Type B pancreatic cell (in vitro differentiated cells): ENCODE data around the gene EIF4H. TPM values are rescaled to one million over a fixed set of nuclear protein-coding genes. Genes with fewer than 3 reads are reported as not detected.

Experiments
- DNase-seq: peaks from one replicate; pipeline ENCODE4 v3.0.0; 2021; ENCODE audit warnings: mixed read lengths; ENCODE audit not compliant: unreplicated experiment; ENCODE audit errors: extremely low spot score
- H3K27ac Mint-ChIP-seq: 2 replicates; pipeline ENCODE4 v1.8.0; 2021; ENCODE audit warnings: mild to moderate bottlenecking, mixed read lengths
- H3K27me3 Mint-ChIP-seq: 2 replicates; pipeline ENCODE4 v1.8.0; 2021; ENCODE audit warnings: mixed read lengths
- H3K36me3 Mint-ChIP-seq: 2 replicates; pipeline ENCODE4 v1.8.0; 2021; ENCODE audit warnings: mixed read lengths
- H3K4me1 Mint-ChIP-seq: one replicate; pipeline ENCODE4 v1.8.0; 2021; ENCODE audit warnings: mixed read lengths; ENCODE audit not compliant: unreplicated experiment
- H3K4me3 Mint-ChIP-seq: 2 replicates; pipeline ENCODE4 v1.8.0; 2021; ENCODE audit warnings: mild to moderate bottlenecking, mixed read lengths
- H3K9me3 Mint-ChIP-seq: 2 replicates; pipeline ENCODE4 v1.8.0; 2021; ENCODE audit warnings: mixed read lengths
- total RNA-seq: library from RNA; stranded (reverse); gene quantifications from 2 replicates; pipeline ENCODE4 v1.2.1, GENCODE V29; 2021; ENCODE audit warnings: low replicate concordance
- TF ChIP-seq, protein P1 (sequence below): fragments of 200-600 bp; sonication (generic); conservative IDR thresholded peaks from 2 replicates; pipeline ENCODE4 v1.5.0; 2021; ENCODE audit warnings: antibody characterized with exemption, mild to moderate bottlenecking

Gene EIF4H
- total RNA-seq, 1 donor from 2014 or later, result 251 TPM

DNA sequence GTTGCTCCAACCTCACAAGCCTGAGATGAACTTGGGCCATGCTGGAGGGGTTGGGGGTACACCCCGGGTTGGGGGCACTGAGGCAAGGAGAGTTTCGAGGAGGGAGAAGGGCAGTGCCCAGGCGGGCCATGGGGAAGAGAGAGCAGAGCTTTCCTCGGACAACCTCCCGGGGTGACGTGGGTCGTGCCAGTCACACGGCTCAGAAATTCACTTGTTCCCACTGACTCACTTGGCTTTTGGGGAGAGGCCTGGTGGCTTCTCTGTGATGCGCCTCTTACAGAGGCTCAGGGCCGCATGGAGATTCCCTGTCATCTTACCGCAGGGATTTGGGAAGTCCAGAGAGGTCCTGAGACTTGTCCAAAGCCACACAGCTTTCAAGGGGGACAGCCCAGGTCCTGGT, 38.5 kb downstream of the EIF4H start:
- no peak overlapping the region for H3K4me3 Mint-ChIP-seq
- TF ChIP-seq, protein P1, sequence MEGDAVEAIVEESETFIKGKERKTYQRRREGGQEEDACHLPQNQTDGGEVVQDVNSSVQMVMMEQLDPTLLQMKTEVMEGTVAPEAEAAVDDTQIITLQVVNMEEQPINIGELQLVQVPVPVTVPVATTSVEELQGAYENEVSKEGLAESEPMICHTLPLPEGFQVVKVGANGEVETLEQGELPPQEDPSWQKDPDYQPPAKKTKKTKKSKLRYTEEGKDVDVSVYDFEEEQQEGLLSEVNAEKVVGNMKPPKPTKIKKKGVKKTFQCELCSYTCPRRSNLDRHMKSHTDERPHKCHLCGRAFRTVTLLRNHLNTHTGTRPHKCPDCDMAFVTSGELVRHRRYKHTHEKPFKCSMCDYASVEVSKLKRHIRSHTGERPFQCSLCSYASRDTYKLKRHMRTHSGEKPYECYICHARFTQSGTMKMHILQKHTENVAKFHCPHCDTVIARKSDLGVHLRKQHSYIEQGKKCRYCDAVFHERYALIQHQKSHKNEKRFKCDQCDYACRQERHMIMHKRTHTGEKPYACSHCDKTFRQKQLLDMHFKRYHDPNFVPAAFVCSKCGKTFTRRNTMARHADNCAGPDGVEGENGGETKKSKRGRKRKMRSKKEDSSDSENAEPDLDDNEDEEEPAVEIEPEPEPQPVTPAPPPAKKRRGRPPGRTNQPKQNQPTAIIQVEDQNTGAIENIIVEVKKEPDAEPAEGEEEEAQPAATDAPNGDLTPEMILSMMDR, result no peak
- H3K27ac Mint-ChIP-seq, result no peak overlapping the region
- no peaks in the 10 kb centered on the region for H3K9me3 Mint-ChIP-seq
- no peaks in the 10 kb centered on the region for H3K27me3 Mint-ChIP-seq
- H3K36me3 Mint-ChIP-seq, result no peaks in the 10 kb centered on the region
- no peak for DNase-seq
- no peaks in the 10 kb centered on the region for H3K4me1 Mint-ChIP-seq

DNA sequence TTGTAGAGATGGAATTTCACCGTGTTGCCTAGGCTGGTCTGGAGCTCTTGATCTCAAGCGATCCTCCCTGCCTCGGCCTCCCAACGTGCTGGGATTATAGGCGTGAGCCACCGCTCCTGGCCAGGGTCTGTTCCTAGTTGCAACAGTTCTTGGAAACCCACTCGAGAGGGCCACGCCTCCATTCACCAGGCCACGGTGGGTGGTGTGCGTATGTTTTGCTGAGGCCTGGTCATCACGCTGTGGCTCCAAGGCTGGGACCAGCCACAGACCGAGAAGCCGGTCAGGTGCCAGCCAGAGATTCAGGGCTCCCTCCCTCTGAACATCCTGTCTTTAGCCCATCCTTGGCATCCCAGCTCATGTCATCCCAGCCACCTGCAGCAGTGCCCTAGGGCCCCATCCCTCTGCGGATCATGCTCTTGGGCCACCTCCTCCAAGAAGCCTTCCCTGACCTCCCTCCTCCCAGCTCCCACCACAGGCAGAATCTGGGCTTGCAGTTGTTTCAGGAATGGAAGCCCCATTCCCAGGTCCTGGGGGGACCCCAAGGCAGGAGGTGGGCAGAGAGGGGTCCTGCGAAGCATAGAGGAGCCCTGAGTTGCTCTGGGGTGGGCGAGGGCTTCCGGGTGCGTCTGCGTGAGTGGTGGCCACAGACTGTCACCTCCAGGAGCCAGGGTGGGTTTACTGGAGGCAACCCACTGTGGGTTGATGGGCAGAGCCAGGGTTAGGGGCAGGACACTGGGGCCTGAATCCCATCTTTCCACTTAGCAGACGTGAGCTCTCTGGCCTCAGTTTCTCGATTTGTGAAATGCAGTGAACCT, 40.9 kb downstream of the EIF4H start:
- H3K4me1 Mint-ChIP-seq, result no peaks in the 10 kb centered on the region
- no peaks in the 10 kb centered on the region for H3K36me3 Mint-ChIP-seq
- TF ChIP-seq, protein P1, result no peak
- no peak overlapping the region for H3K4me3 Mint-ChIP-seq
- no peak overlapping the region for H3K27ac Mint-ChIP-seq
- H3K27me3 Mint-ChIP-seq, result no peaks in the 10 kb centered on the region
- H3K9me3 Mint-ChIP-seq, result no peaks in the 10 kb centered on the region
- no peak for DNase-seq

DNA sequence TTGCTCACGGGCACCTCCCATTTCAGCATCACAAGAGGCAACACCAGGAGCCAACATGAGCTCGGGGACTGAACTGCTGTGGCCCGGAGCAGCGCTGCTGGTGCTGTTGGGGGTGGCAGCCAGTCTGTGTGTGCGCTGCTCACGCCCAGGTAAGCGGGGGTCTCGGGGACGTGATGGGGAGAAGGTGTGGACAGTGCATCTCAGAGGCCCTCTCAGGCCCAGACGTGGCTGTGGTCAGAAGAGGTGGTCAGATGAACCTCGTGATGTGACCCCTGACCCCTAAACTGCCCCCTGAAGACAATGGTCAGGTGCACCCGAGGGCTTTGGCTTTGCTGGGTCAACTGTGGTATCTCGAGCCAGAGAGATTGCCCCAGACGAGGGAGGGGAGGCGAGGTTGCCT, 41.8 kb downstream of the EIF4H start:
- H3K4me3 Mint-ChIP-seq, result no peak overlapping the region
- TF ChIP-seq, protein P1, result no peak
- H3K4me1 Mint-ChIP-seq, result no peaks in the 10 kb centered on the region
- no peaks in the 10 kb centered on the region for H3K9me3 Mint-ChIP-seq
- no peak overlapping the region for H3K27ac Mint-ChIP-seq
- no peak for DNase-seq
- H3K36me3 Mint-ChIP-seq, result no peaks in the 10 kb centered on the region
- no peaks in the 10 kb centered on the region for H3K27me3 Mint-ChIP-seq

DNA sequence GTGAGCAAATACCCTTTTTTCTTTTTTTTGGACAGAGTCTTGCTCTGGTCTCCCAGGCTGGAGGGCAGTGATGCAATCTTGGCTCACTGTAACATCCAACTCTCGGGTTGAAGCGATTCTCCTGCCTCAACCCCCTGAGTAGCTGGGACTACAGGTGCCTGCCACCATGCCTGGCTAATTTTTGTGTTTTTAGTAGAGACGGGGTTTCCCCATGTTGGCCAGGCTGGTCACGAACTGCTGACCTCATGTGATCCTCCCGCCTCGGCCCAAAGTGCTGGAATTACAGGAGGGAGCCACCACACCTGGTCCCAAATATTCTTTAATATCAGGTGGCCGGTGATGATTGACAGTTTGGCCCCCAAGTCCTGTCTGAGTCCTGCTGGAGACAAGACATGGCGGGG, 42.2 kb downstream of the EIF4H start:
- Mint-ChIP-seq H3K36me3 (no peaks in the 10 kb centered on the region), H3K4me1 (no peaks in the 10 kb centered on the region), H3K27ac (no peak overlapping the region), H3K4me3 (no peak overlapping the region), H3K27me3 (no peaks in the 10 kb centered on the region), H3K9me3 (no peaks in the 10 kb centered on the region)
- TF ChIP-seq, protein P1, result no peak
- DNase-seq, result no peak

DNA sequence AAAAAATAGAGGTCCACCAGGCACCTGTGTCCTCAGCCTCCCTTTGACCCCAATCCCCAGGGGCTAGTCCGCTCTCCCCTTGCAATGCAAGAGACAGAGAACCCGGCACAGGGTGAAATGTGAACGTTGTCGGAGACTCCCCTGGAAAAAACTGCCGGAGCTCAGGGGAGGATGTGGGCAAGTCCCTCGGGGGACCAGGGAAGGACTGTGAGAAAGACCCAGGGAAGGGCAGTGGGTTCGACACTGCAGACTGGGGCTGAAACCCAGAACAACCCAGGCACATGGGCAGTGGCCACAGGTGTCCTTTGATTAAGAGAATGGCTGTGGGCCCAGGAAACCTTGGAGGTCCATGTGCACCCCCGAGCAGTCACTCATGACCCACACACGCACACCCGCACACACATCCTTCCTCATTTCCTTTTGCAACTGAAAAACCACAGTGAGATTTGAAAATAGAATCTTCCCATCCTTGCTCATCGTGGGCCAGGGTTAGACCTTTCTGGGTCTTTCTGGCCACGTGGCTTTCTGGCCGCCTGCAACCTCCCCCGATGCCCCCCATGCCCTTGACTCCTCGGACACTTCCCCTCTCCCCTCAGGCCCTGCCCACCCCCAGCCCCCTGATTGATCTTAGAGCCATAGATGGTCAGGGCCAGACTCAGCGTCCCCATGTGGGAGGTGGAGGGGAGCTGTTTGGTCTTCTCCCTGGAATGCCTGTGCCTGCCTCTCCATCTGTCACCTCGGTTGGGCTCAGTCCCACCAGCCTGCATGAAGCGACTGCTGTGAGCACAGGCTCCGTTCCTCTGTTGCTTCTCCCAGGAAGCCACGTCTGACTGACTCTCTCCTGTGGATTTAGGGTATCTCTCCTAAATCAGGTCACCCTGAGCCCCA, 43.5 kb downstream of the EIF4H start:
- Mint-ChIP-seq H3K9me3 (no peaks in the 10 kb centered on the region), H3K4me3 (no peak overlapping the region), H3K27ac (no peak overlapping the region), H3K4me1 (no peaks in the 10 kb centered on the region), H3K36me3 (no peaks in the 10 kb centered on the region), H3K27me3 (no peaks in the 10 kb centered on the region)
- DNase-seq, result no peak
- TF ChIP-seq, protein P1, result no peak
